Activated naive CD4-positive, alpha-beta T cell treated with anti-CD3 and anti-CD28 coated beads, Interleukin-2, amount 50 U/mL, for 24 hours (primary cell): ENCODE data around the gene CCDC188.
A peak's percentile ranks its signal among the peaks of the same experiment; 100 is the strongest.

ENCODE experiments used
- H3K27ac Mint-ChIP-seq: one replicate; pipeline ENCODE4 v1.8.0; 2021; ENCODE audit warnings: mild to moderate bottlenecking, mixed read lengths
- H3K27me3 Mint-ChIP-seq: one replicate; pipeline ENCODE4 v1.8.0; 2021; ENCODE audit warnings: mixed read lengths
- H3K36me3 Mint-ChIP-seq: one replicate; pipeline ENCODE4 v1.8.0; 2021; ENCODE audit warnings: mixed read lengths
- H3K4me1 Mint-ChIP-seq: one replicate; pipeline ENCODE4 v1.8.0; 2021; ENCODE audit warnings: mixed read lengths
- H3K4me3 Mint-ChIP-seq: one replicate; pipeline ENCODE4 v1.8.0; 2021; ENCODE audit warnings: mild to moderate bottlenecking, mixed read lengths
- H3K9me3 Mint-ChIP-seq: one replicate; pipeline ENCODE4 v1.8.0; 2021; ENCODE audit warnings: mixed read lengths

CCDC188 gene

GRCh38 chr22:20128619-20128901 is 22.3 kb downstream of the CCDC188 start:
- peaks cover 2% of the 10 kb centered on the region for H3K36me3 Mint-ChIP-seq
- H3K4me3 Mint-ChIP-seq: no peak overlapping the region
- no peak overlapping the region for H3K27ac Mint-ChIP-seq
- no peaks in the 10 kb centered on the region for H3K9me3 Mint-ChIP-seq
- H3K4me1 Mint-ChIP-seq: peaks cover 16% of the 10 kb centered on the region
- no peaks in the 10 kb centered on the region for H3K27me3 Mint-ChIP-seq

GRCh38 chr22:20127869-20128618 is 22.8 kb downstream of the CCDC188 start:
- H3K4me1 Mint-ChIP-seq: peaks cover 11% of the 10 kb centered on the region
- no peaks in the 10 kb centered on the region for H3K27me3 Mint-ChIP-seq
- H3K27ac Mint-ChIP-seq: no peak overlapping the region
- H3K36me3 Mint-ChIP-seq: peaks cover 2% of the 10 kb centered on the region
- H3K4me3 Mint-ChIP-seq: no peak overlapping the region
- no peaks in the 10 kb centered on the region for H3K9me3 Mint-ChIP-seq

GRCh38 chr22:20127318-20127868 is 23.5 kb downstream of the CCDC188 start:
- Mint-ChIP-seq H3K4me1 (peaks cover 7% of the 10 kb centered on the region), H3K27me3 (no peaks in the 10 kb centered on the region), H3K36me3 (peaks cover 2% of the 10 kb centered on the region), H3K27ac (peak overlapping the region; percentile 25), H3K4me3 (no peak overlapping the region), H3K9me3 (no peaks in the 10 kb centered on the region)

GRCh38 chr22:20126284-20127029 is 24.4 kb downstream of the CCDC188 start:
- Mint-ChIP-seq H3K9me3 (no peaks in the 10 kb centered on the region), H3K36me3 (peaks cover 4% of the 10 kb centered on the region), H3K4me3 (no peak overlapping the region), H3K27me3 (no peaks in the 10 kb centered on the region), H3K4me1 (peaks cover 17% of the 10 kb centered on the region), H3K27ac (no peak overlapping the region)

GRCh38 chr22:20125201-20126174 is 25.4 kb downstream of the CCDC188 start:
- H3K36me3 Mint-ChIP-seq: peaks cover 4% of the 10 kb centered on the region
- H3K27ac Mint-ChIP-seq: no peak overlapping the region
- H3K9me3 Mint-ChIP-seq: no peaks in the 10 kb centered on the region
- peaks cover 20% of the 10 kb centered on the region for H3K4me1 Mint-ChIP-seq
- no peak overlapping the region for H3K4me3 Mint-ChIP-seq
- H3K27me3 Mint-ChIP-seq: no peaks in the 10 kb centered on the region

- no peaks in the 10 kb centered on the region for H3K27me3 Mint-ChIP-seq
- no peak overlapping the region for H3K27ac Mint-ChIP-seq
- H3K36me3 Mint-ChIP-seq: peaks cover 4% of the 10 kb centered on the region
- no peak overlapping the region for H3K4me3 Mint-ChIP-seq
- H3K4me1 Mint-ChIP-seq: peaks cover 26% of the 10 kb centered on the region
- H3K9me3 Mint-ChIP-seq: no peaks in the 10 kb centered on the region
Measured at GRCh38 chr22:20124083-20124787, 26.6 kb downstream of the CCDC188 start.

- Mint-ChIP-seq H3K27ac (no peak overlapping the region), H3K4me3 (no peak overlapping the region), H3K9me3 (no peaks in the 10 kb centered on the region), H3K4me1 (peaks cover 28% of the 10 kb centered on the region), H3K27me3 (no peaks in the 10 kb centered on the region), H3K36me3 (peaks cover 7% of the 10 kb centered on the region)
Measured at GRCh38 chr22:20123366-20124082, 27.3 kb downstream of the CCDC188 start.

GRCh38 chr22:20121856-20122415 is 28.9 kb downstream of the CCDC188 start:
- Mint-ChIP-seq H3K27ac (no peak overlapping the region), H3K4me3 (no peak overlapping the region), H3K4me1 (peaks cover 33% of the 10 kb centered on the region), H3K9me3 (no peaks in the 10 kb centered on the region), H3K27me3 (no peaks in the 10 kb centered on the region), H3K36me3 (peaks cover 7% of the 10 kb centered on the region)

GRCh38 chr22:20118300-20119020 is 32.4 kb downstream of the CCDC188 start:
- no peaks in the 10 kb centered on the region for H3K27me3 Mint-ChIP-seq
- H3K9me3 Mint-ChIP-seq: no peaks in the 10 kb centered on the region
- H3K4me1 Mint-ChIP-seq: peaks cover 43% of the 10 kb centered on the region
- H3K27ac Mint-ChIP-seq: peak overlapping the region; percentile 94
- peak overlapping the region; percentile 94 for H3K4me3 Mint-ChIP-seq
- H3K36me3 Mint-ChIP-seq: peaks cover 12% of the 10 kb centered on the region

- peak overlapping the region; percentile 94 for H3K4me3 Mint-ChIP-seq
- no peaks in the 10 kb centered on the region for H3K27me3 Mint-ChIP-seq
- H3K36me3 Mint-ChIP-seq: peaks cover 12% of the 10 kb centered on the region
- H3K4me1 Mint-ChIP-seq: peaks cover 43% of the 10 kb centered on the region
- peak overlapping the region; percentile 94 for H3K27ac Mint-ChIP-seq
- no peaks in the 10 kb centered on the region for H3K9me3 Mint-ChIP-seq
Measured at GRCh38 chr22:20117633-20118299, 33.1 kb downstream of the CCDC188 start.

GRCh38 chr22:20116951-20117632 is 33.8 kb downstream of the CCDC188 start, which contains the start of gene TRMT2A:
TRMT2A (minus strand) TSS chr22:20117226; CDS start chr22:20116906, 320 bp downstream.
- Mint-ChIP-seq H3K36me3 (peaks cover 12% of the 10 kb centered on the region), H3K4me1 (peaks cover 42% of the 10 kb centered on the region)

GRCh38 chr22:20116376-20116950 is 34.4 kb downstream of the CCDC188 start:
- Mint-ChIP-seq H3K4me1 (peaks cover 40% of the 10 kb centered on the region), H3K36me3 (peaks cover 12% of the 10 kb centered on the region), H3K9me3 (no peaks in the 10 kb centered on the region), H3K27ac (peak overlapping the region; percentile 97), H3K4me3 (peak overlapping the region; percentile 90), H3K27me3 (no peaks in the 10 kb centered on the region)

More at GRCh38 chr22:20116951-20117632, 33.8 kb downstream of the CCDC188 start, which contains the start of gene TRMT2A:
- Mint-ChIP-seq H3K27me3 (no peaks in the 10 kb centered on the region), H3K4me3 (peak within 1 kb of the TSS; percentile 94), H3K9me3 (no peaks in the 10 kb centered on the region), H3K27ac (peak within 1 kb of the TSS; percentile 97)
